Liver (tissue), 9 donors: ENCODE data around the gene SMYD3. TPM values are rescaled to one million over a fixed set of nuclear protein-coding genes. Genes with fewer than 3 reads are reported as not detected.
"Not testable (repeated sequence)": the region's sequence is repeated elsewhere in the genome, so short reads cannot be mapped to it uniquely, and the experiment has no call there.

Experiments
- DNase-seq: peaks from one replicate; pipeline ENCODE4 v3.0.0-alpha.2; 2017; ENCODE audit warnings: low spot score
- H3K27ac ChIP-seq, 2 donors: one replicate each; pipeline ENCODE4 v1.7.0; 2013; ENCODE audit warnings: inconsistent platforms in 2 of 2, low read length in 2 of 2, control low read depth in 1 of 2, low read depth in 1 of 2, mild to moderate bottlenecking in 1 of 2
- H3K27me3 ChIP-seq, 4 donors: one replicate each; pipeline versions ENCODE4 v1.6.1 to v1.7.0; 2013; ENCODE audit warnings: low read length in 3 of 4, inconsistent platforms in 1 of 4, mild to moderate bottlenecking in 1 of 4, moderate library complexity in 1 of 4; ENCODE audit not compliant: control insufficient read depth in 4 of 4, insufficient read depth in 4 of 4
- H3K36me3 ChIP-seq, 4 donors: one replicate each; pipeline versions ENCODE4 v1.6.1 to v1.7.0; 2013; ENCODE audit warnings: low read length in 3 of 4, mild to moderate bottlenecking in 3 of 4, low read depth in 1 of 4, moderate library complexity in 1 of 4; ENCODE audit not compliant: control insufficient read depth in 4 of 4, insufficient read depth in 3 of 4
- H3K4me1 ChIP-seq, 4 donors: one replicate each; pipeline versions ENCODE4 v1.6.1 to v1.7.0; 2013; ENCODE audit warnings: low read length in 3 of 4, mild to moderate bottlenecking in 3 of 4, moderate library complexity in 1 of 4; ENCODE audit not compliant: control insufficient read depth in 4 of 4, insufficient read depth in 4 of 4
- H3K4me3 ChIP-seq, 3 donors: one replicate each; pipeline versions ENCODE4 v1.6.1 to v1.7.0; 2013; ENCODE audit warnings: low read length in 3 of 3, control low read depth in 1 of 3, low read depth in 1 of 3, mild to moderate bottlenecking in 1 of 3
- H3K9ac ChIP-seq, 2 donors: one replicate each; pipeline ENCODE4 v1.7.0; 2013; ENCODE audit warnings: low read length in 2 of 2, mild to moderate bottlenecking in 2 of 2, moderate library complexity in 2 of 2, control low read depth in 1 of 2, low read depth in 1 of 2
- H3K9me3 ChIP-seq, 4 donors: one replicate each; pipeline versions ENCODE4 v1.6.1 to v1.7.0; 2013; ENCODE audit warnings: low read length in 3 of 4; ENCODE audit not compliant: control insufficient read depth in 4 of 4
- CTCF ChIP-seq: fragments of 150-350 bp; IDR thresholded peaks from 2 replicates; pipeline ENCODE4 v1.5.1; 2017; ENCODE audit warnings: improper control_type of control experiment, low read depth, low read length; ENCODE audit not compliant: missing input control
- FOXA1 ChIP-seq: IDR thresholded peaks from 2 replicates; pipeline ENCODE4 v1.6.1; 2016; ENCODE audit warnings: antibody characterized with exemption
- FOXA2 ChIP-seq: IDR thresholded peaks from 2 replicates; pipeline ENCODE4 v1.6.1; 2016; ENCODE audit warnings: antibody characterized with exemption
- HNF4A ChIP-seq, 2 donors: conservative IDR thresholded peaks; 2 replicates each; pipeline ENCODE4 v1.6.1; 2016; ENCODE audit warnings: antibody characterized with exemption in 2 of 2, mild to moderate bottlenecking in 2 of 2
- JUND ChIP-seq, 2 donors: IDR thresholded peaks; 2 replicates each; pipeline ENCODE4 v1.6.1; 2016; ENCODE audit warnings: antibody characterized with exemption in 2 of 2
- MAX ChIP-seq: IDR thresholded peaks from 2 replicates; pipeline ENCODE4 v1.6.1; 2016; ENCODE audit warnings: antibody characterized with exemption
- RAD21 ChIP-seq, 2 donors: IDR thresholded peaks; 2 replicates each; pipeline ENCODE4 v1.6.1; 2016; ENCODE audit warnings: antibody characterized with exemption in 2 of 2, mild to moderate bottlenecking in 2 of 2
- SP1 ChIP-seq: IDR thresholded peaks from 2 replicates; pipeline ENCODE4 v1.6.1; 2018; ENCODE audit warnings: antibody characterized with exemption, mild to moderate bottlenecking
- YY1 ChIP-seq: IDR thresholded peaks from 2 replicates; pipeline ENCODE4 v1.6.1; 2016; ENCODE audit warnings: antibody characterized with exemption, mild to moderate bottlenecking
- WGBS: extraction: QIAGEN DNeasy Blood & Tissue Kit; methylation state at CpG from one replicate; pipeline ENCODE4 v1.1.7; 2013; 5-methylcytosine and 5-hydroxymethylcytosine counted together
- polyA plus RNA-seq, 2 donors: library from polyadenylated mRNA; stranded (reverse) in 1 of 2; unstranded in 1 of 2; fragments of 200-250 nt in 1 of 2; fragments of >200 nt in 1 of 2; fragmentation: Nextera tagmentation in 1 of 2; extraction: Ambion mirVana in 1 of 2; gene quantifications; one replicate each; pipeline versions ENCODE4 v1.2.1 to v1.2.3, GENCODE V29; 2013 to 2015
- total RNA-seq, 2 donors: library from RNA; depleted of rRNA; stranded (reverse); fragments of >200 nt; gene quantifications; one replicate each; pipeline ENCODE4 v1.2.3, GENCODE V29; 2014
- TF ChIP-seq, protein P1 (sequence below): IDR thresholded peaks from 2 replicates; pipeline ENCODE4 v1.6.1; 2016; ENCODE audit warnings: antibody characterized with exemption
- TF ChIP-seq, protein P2 (sequence below): IDR thresholded peaks from 2 replicates; pipeline ENCODE4 v1.6.1; 2016; ENCODE audit warnings: antibody characterized with exemption
- TF ChIP-seq, protein P3 (sequence below): IDR thresholded peaks from 2 replicates; pipeline ENCODE4 v1.6.1; 2016; ENCODE audit warnings: antibody characterized with exemption, mild to moderate bottlenecking
- donor health status: healthy.
- donor health status: healthy.
- donor health status: healthy.
- donor health status: healthy.
- donor health status: healthy.

SMYD3 gene
- total and polyA plus RNA-seq, 4 donors, result 3.1 to 9.1 (median 8.0) TPM

GRCh38 chr1:246324711-246325110, 182.4 kb downstream of the SMYD3 start:
- Histone ChIP-seq H3K36me3 (no peaks in the 10 kb centered on the region), H3K27me3 (no peaks in the 10 kb centered on the region), H3K4me1 (no peaks in the 10 kb centered on the region), H3K27ac (no peak overlapping the region), H3K4me3 (no peak overlapping the region), H3K9ac (no peak overlapping the region), H3K9me3 (no peaks in the 10 kb centered on the region)
- 98% methylated on average over 12 of the region's 12 CpGs for WGBS
- TF ChIP-seq MAX (no peak), YY1 (no peak), FOXA2 (no peak), JUND (IDR thresholded peaks at IDR 0.05) (no peak), RAD21 (IDR thresholded peaks at IDR 0.05) (no peak), FOXA1 (no peak), SP1 (no peak), CTCF (no peak), HNF4A (conservative IDR thresholded peaks at IDR 0.05) (no peak)
- TF ChIP-seq, protein P1, sequence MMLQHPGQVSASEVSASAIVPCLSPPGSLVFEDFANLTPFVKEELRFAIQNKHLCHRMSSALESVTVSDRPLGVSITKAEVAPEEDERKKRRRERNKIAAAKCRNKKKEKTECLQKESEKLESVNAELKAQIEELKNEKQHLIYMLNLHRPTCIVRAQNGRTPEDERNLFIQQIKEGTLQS, result no peak
- TF ChIP-seq, protein P2, sequence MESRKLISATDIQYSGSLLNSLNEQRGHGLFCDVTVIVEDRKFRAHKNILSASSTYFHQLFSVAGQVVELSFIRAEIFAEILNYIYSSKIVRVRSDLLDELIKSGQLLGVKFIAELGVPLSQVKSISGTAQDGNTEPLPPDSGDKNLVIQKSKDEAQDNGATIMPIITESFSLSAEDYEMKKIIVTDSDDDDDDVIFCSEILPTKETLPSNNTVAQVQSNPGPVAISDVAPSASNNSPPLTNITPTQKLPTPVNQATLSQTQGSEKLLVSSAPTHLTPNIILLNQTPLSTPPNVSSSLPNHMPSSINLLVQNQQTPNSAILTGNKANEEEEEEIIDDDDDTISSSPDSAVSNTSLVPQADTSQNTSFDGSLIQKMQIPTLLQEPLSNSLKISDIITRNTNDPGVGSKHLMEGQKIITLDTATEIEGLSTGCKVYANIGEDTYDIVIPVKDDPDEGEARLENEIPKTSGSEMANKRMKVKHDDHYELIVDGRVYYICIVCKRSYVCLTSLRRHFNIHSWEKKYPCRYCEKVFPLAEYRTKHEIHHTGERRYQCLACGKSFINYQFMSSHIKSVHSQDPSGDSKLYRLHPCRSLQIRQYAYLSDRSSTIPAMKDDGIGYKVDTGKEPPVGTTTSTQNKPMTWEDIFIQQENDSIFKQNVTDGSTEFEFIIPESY, result no peak
- TF ChIP-seq, protein P3, sequence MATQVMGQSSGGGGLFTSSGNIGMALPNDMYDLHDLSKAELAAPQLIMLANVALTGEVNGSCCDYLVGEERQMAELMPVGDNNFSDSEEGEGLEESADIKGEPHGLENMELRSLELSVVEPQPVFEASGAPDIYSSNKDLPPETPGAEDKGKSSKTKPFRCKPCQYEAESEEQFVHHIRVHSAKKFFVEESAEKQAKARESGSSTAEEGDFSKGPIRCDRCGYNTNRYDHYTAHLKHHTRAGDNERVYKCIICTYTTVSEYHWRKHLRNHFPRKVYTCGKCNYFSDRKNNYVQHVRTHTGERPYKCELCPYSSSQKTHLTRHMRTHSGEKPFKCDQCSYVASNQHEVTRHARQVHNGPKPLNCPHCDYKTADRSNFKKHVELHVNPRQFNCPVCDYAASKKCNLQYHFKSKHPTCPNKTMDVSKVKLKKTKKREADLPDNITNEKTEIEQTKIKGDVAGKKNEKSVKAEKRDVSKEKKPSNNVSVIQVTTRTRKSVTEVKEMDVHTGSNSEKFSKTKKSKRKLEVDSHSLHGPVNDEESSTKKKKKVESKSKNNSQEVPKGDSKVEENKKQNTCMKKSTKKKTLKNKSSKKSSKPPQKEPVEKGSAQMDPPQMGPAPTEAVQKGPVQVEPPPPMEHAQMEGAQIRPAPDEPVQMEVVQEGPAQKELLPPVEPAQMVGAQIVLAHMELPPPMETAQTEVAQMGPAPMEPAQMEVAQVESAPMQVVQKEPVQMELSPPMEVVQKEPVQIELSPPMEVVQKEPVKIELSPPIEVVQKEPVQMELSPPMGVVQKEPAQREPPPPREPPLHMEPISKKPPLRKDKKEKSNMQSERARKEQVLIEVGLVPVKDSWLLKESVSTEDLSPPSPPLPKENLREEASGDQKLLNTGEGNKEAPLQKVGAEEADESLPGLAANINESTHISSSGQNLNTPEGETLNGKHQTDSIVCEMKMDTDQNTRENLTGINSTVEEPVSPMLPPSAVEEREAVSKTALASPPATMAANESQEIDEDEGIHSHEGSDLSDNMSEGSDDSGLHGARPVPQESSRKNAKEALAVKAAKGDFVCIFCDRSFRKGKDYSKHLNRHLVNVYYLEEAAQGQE, result no peak
- no peak for DNase-seq

- H3K36me3 ChIP-seq, H3K27ac ChIP-seq, H3K9ac ChIP-seq, DNase-seq, H3K27me3 ChIP-seq, H3K9me3 ChIP-seq, H3K4me1 ChIP-seq, H3K4me3 ChIP-seq: not testable (repeated sequence)
- 98% methylated on average over 17 of the region's 17 CpGs for WGBS
Measured at GRCh38 chr1:246324033-246324432, 183.0 kb downstream of the SMYD3 start.
